ENCODE results near the gene FRMD5. TPM values are rescaled to one million over a fixed set of nuclear protein-coding genes. Genes with fewer than 3 reads are reported as not detected.

FRMD5 gene
- polyA plus RNA-seq, 6 donors from 2014 or later: 0.17 to 0.77 (median 0.23) TPM; not detected in 1

GRCh38 chr15:44101286-44101685 lies 93.8 kb downstream of the FRMD5 start:
- Mint-ChIP-seq H3K27ac (no peak overlapping the region), H3K4me3 (no peak overlapping the region), H3K36me3 (no peaks in the 10 kb centered on the region), H3K27me3 (peaks cover 16 to 26% (median 23%) of the 10 kb centered on the region in 3 donors), H3K4me1 (no peaks in the 10 kb centered on the region), H3K9me3 (no peaks in the 10 kb centered on the region)
- no peak for ATAC-seq (ENCODE audit: low read depth in 2 of 2)
- DNase-seq: no peak

- H3K4me3 Mint-ChIP-seq: no peak overlapping the region
- DNase-seq (no peak), ATAC-seq (ENCODE audit: low read depth in 2 of 2) (no peak)
- H3K36me3 Mint-ChIP-seq: no peaks in the 10 kb centered on the region
- no peak overlapping the region for H3K27ac Mint-ChIP-seq
- no peaks in the 10 kb centered on the region for H3K9me3 Mint-ChIP-seq
- H3K4me1 Mint-ChIP-seq: no peaks in the 10 kb centered on the region
- peaks cover 13 to 30% (median 21%) of the 10 kb centered on the region in 3 donors for H3K27me3 Mint-ChIP-seq
These were observed 95.4 kb downstream of the FRMD5 start for GRCh38 chr15:44099671-44100070.

- Mint-ChIP-seq H3K27ac (no peak overlapping the region), H3K27me3 (peaks cover 10 to 37% (median 20%) of the 10 kb centered on the region in 3 donors), H3K9me3 (no peaks in the 10 kb centered on the region), H3K4me1 (no peaks in the 10 kb centered on the region), H3K36me3 (no peaks in the 10 kb centered on the region), H3K4me3 (no peak overlapping the region)
- DNase-seq (no peak), ATAC-seq (ENCODE audit: low read depth in 2 of 2) (no peak)
These were observed 97.5 kb downstream of the FRMD5 start for GRCh38 chr15:44097552-44097951.

- H3K27ac Mint-ChIP-seq: peak overlapping the region in 1 of 6 donors; percentile 22
- no peaks in the 10 kb centered on the region for H3K4me1 Mint-ChIP-seq
- no peaks in the 10 kb centered on the region for H3K36me3 Mint-ChIP-seq
- peaks cover 13 to 37% (median 26%) of the 10 kb centered on the region in 3 donors for H3K27me3 Mint-ChIP-seq
- H3K9me3 Mint-ChIP-seq: no peaks in the 10 kb centered on the region
- ATAC-seq (ENCODE audit: low read depth in 2 of 2): no peak
- H3K4me3 Mint-ChIP-seq: no peak overlapping the region
- DNase-seq: no peak
These were observed 98.5 kb downstream of the FRMD5 start for GRCh38 chr15:44096596-44096995.

GRCh38 chr15:44094781-44095180 lies 100.3 kb downstream of the FRMD5 start:
- DNase-seq (no peak), ATAC-seq (ENCODE audit: low read depth in 2 of 2) (no peak)
- H3K36me3 Mint-ChIP-seq: no peaks in the 10 kb centered on the region
- no peaks in the 10 kb centered on the region for H3K4me1 Mint-ChIP-seq
- H3K27ac Mint-ChIP-seq: no peak overlapping the region
- no peaks in the 10 kb centered on the region for H3K9me3 Mint-ChIP-seq
- peaks cover 17 to 37% (median 29%) of the 10 kb centered on the region in 3 donors for H3K27me3 Mint-ChIP-seq
- no peak overlapping the region for H3K4me3 Mint-ChIP-seq

- Mint-ChIP-seq H3K36me3 (no peaks in the 10 kb centered on the region), H3K27me3 (peaks cover 19 to 37% (median 22%) of the 10 kb centered on the region in 3 donors), H3K4me3 (no peak overlapping the region), H3K4me1 (no peaks in the 10 kb centered on the region), H3K9me3 (no peaks in the 10 kb centered on the region), H3K27ac (no peak overlapping the region)
- DNase-seq (no peak), ATAC-seq (ENCODE audit: low read depth in 2 of 2) (no peak)
These were observed 101.2 kb downstream of the FRMD5 start for GRCh38 chr15:44093836-44094235.

GRCh38 chr15:44092221-44092620 lies 102.8 kb downstream of the FRMD5 start:
- DNase-seq: no peak
- Mint-ChIP-seq H3K27ac (no peak overlapping the region), H3K36me3 (no peaks in the 10 kb centered on the region), H3K4me3 (peak overlapping the region in 1 of 8 donors; percentile 31), H3K9me3 (no peaks in the 10 kb centered on the region), H3K27me3 (peaks cover 19 to 37% (median 22%) of the 10 kb centered on the region in 3 donors), H3K4me1 (no peaks in the 10 kb centered on the region)
- no peak for ATAC-seq (ENCODE audit: low read depth in 2 of 2)

GRCh38 chr15:44087578-44088465 lies 107.2 kb downstream of the FRMD5 start:
- no peak for ATAC-seq (ENCODE audit: low read depth in 2 of 2)
- no peaks in the 10 kb centered on the region for H3K9me3 Mint-ChIP-seq

GRCh38 chr15:44084770-44085169 lies 110.3 kb downstream of the FRMD5 start:
- no peaks in the 10 kb centered on the region for H3K36me3 Mint-ChIP-seq
- H3K4me1 Mint-ChIP-seq: peaks cover 0 to 4% (median 1%) of the 10 kb centered on the region in 3 donors
- H3K4me3 Mint-ChIP-seq: no peak overlapping the region
- no peak for DNase-seq
- H3K27me3 Mint-ChIP-seq: peaks cover under 1 to 9% (median 5%) of the 10 kb centered on the region in 3 donors
- no peak overlapping the region for H3K27ac Mint-ChIP-seq
- ATAC-seq (ENCODE audit: low read depth in 2 of 2): no peak
- peaks cover 0 to under 1% (median 0%) of the 10 kb centered on the region in 7 donors for H3K9me3 Mint-ChIP-seq

More at GRCh38 chr15:44087578-44088465, 107.2 kb downstream of the FRMD5 start:
- Mint-ChIP-seq H3K27ac (no peak overlapping the region), H3K36me3 (no peaks in the 10 kb centered on the region), H3K4me3 (no peak overlapping the region), H3K4me1 (peaks cover 0 to 1% (median 0%) of the 10 kb centered on the region in 3 donors), H3K27me3 (peaks cover 10 to 16% (median 12%) of the 10 kb centered on the region in 3 donors)
- no peak for DNase-seq

- no peak overlapping the region for H3K27ac Mint-ChIP-seq
- H3K36me3 Mint-ChIP-seq: no peaks in the 10 kb centered on the region
- peaks cover 5 to 10% (median 7%) of the 10 kb centered on the region in 3 donors for H3K27me3 Mint-ChIP-seq
- no peak for ATAC-seq (ENCODE audit: low read depth in 2 of 2)
- DNase-seq: no peak
- H3K9me3 Mint-ChIP-seq: peaks cover 0 to 7% (median 2%) of the 10 kb centered on the region in 7 donors
- peaks cover 0 to 4% (median 1%) of the 10 kb centered on the region in 3 donors for H3K4me1 Mint-ChIP-seq
- H3K4me3 Mint-ChIP-seq: no peak overlapping the region
These were observed 110.9 kb downstream of the FRMD5 start for GRCh38 chr15:44084171-44084570.

GRCh38 chr15:44082558-44083157 lies 112.4 kb downstream of the FRMD5 start:
- peaks cover 0 to 14% (median 7%) of the 10 kb centered on the region in 7 donors for H3K9me3 Mint-ChIP-seq
- ATAC-seq (ENCODE audit: low read depth in 2 of 2): no peak
- peaks cover 0 to 4% (median 1%) of the 10 kb centered on the region in 3 donors for H3K4me1 Mint-ChIP-seq
- no peak for DNase-seq
- H3K36me3 Mint-ChIP-seq: no peaks in the 10 kb centered on the region
- H3K27ac Mint-ChIP-seq: no peak overlapping the region
- no peak overlapping the region for H3K4me3 Mint-ChIP-seq
- H3K27me3 Mint-ChIP-seq: peaks cover 5 to 21% (median 15%) of the 10 kb centered on the region in 3 donors

GRCh38 chr15:44081026-44082013 lies 113.8 kb downstream of the FRMD5 start:
- Mint-ChIP-seq H3K27me3 (peaks cover 9 to 26% (median 19%) of the 10 kb centered on the region in 3 donors), H3K36me3 (no peaks in the 10 kb centered on the region), H3K9me3 (peaks cover 0 to 14% (median 7%) of the 10 kb centered on the region in 7 donors), H3K4me1 (peaks cover 0 to 4% (median 1%) of the 10 kb centered on the region in 3 donors), H3K27ac (no peak overlapping the region), H3K4me3 (no peak overlapping the region)
- ATAC-seq (ENCODE audit: low read depth in 2 of 2) (no peak), DNase-seq (no peak)

- Mint-ChIP-seq H3K27me3 (peaks cover 5 to 41% (median 28%) of the 10 kb centered on the region in 3 donors), H3K4me3 (no peak overlapping the region), H3K4me1 (no peaks in the 10 kb centered on the region), H3K27ac (no peak overlapping the region), H3K9me3 (peaks cover 0 to 14% (median 7%) of the 10 kb centered on the region in 7 donors), H3K36me3 (no peaks in the 10 kb centered on the region)
- DNase-seq (no peak), ATAC-seq (ENCODE audit: low read depth in 2 of 2) (no peak)
These were observed 119.5 kb downstream of the FRMD5 start for GRCh38 chr15:44075535-44075934.

All from naive B cell (primary cell).